HepG2 (cell line): ENCODE measurements around the gene HDGFL2. TPM values are rescaled to one million over a fixed set of nuclear protein-coding genes. Genes with fewer than 3 reads are reported as not detected.

Experiments
- ATAC-seq: fragments of 200-7000 bp; cut with Tn5 transposase; 3 replicates; pipeline ENCODE4 v1.9.1; 2020; ENCODE audit warnings: mild to moderate bottlenecking, moderate library complexity
- BruUV-seq: library from RNA; stranded (reverse); fragments of 400-500 nt; replicated peaks from 2 replicates; lab custom pipeline; 2021; lab: Mats Ljungman, UMichigan
- CTCF ChIA-PET: fragments of 300-600 bp; formaldehyde crosslinking; extraction: SDS; loops from one replicate; lab custom pipeline; 2021; ENCODE audit warnings: low total read pairs, inconsistent platforms, low intra/inter-chr PET ratio; lab: Yijun Ruan, JAX
- POLR2A ChIA-PET: fragments of 350-600 bp; sonication (Branson Sonifier 250); formaldehyde crosslinking; loops from one replicate; lab custom pipeline; 2020; ENCODE audit warnings: antibody characterized with exemption, inconsistent platforms; lab: Yijun Ruan, JAX
- DNase-seq: peaks from one replicate; pipeline ENCODE4 v3.0.0-alpha.2; 2015; ENCODE audit warnings: low spot score
- FAIRE-seq: peaks from 3 replicates; lab custom pipeline; 2011; peaks lifted over from hg19 to GRCh38; lab: Jason Lieb, UNC
- H2AFZ ChIP-seq: one replicate; pipeline ENCODE4 v1.6.1; 2011; ENCODE audit warnings: low read length, inconsistent platforms
- H3K27ac ChIP-seq: fragments of 300-600 bp; 3 replicates; pipeline ENCODE4 v1.8.0; 2011; ENCODE audit warnings: mixed run types, mild to moderate bottlenecking, mixed read lengths, low read length, inconsistent platforms; ENCODE audit not compliant: insufficient read depth; ENCODE audit errors: extremely low read length
- H3K27me3 ChIP-seq, 2 experiments: fragments of 200-600 bp in 1 of 2; 2 replicates in 1 of 2; 3 replicates in 1 of 2; pipeline versions ENCODE4 v1.6.0 to v1.8.0; 2011; ENCODE audit warnings: low read length in 2 of 2, mild to moderate bottlenecking in 2 of 2, moderate library complexity in 2 of 2, inconsistent platforms in 1 of 2; ENCODE audit not compliant: insufficient read depth in 2 of 2, control insufficient read depth in 1 of 2
- H3K36me3 ChIP-seq, 2 experiments: fragments of 200-600 bp in 1 of 2; replicated peaks in 1 of 2; 2 replicates in 1 of 2; 3 replicates in 1 of 2; pipeline versions ENCODE4 v1.5.1 to v1.8.0; 2011; ENCODE audit warnings: low read length in 2 of 2, inconsistent platforms in 1 of 2; ENCODE audit not compliant: insufficient read depth in 2 of 2, control insufficient read depth in 1 of 2
- H3K4me1 ChIP-seq: 2 replicates; pipeline ENCODE4 v1.5.1; 2012; ENCODE audit warnings: low read length, inconsistent platforms; ENCODE audit not compliant: insufficient read depth
- H3K4me2 ChIP-seq: 2 replicates; pipeline ENCODE4 v1.6.0; 2011; ENCODE audit warnings: low read depth, low read length, inconsistent platforms
- H3K4me3 ChIP-seq, 3 experiments: fragments of 200-600 bp in 1 of 3; sonication (generic), shearing (Covaris generic) in 1 of 3; replicated peaks in 1 of 3; 2 replicates each; pipeline ENCODE4 v1.5.1; 2011 to 2016; ENCODE audit warnings: low read length in 3 of 3, inconsistent platforms in 2 of 3, low read depth in 2 of 3, mild to moderate bottlenecking in 2 of 3, control low read depth in 1 of 3, mixed read lengths in 1 of 3; ENCODE audit not compliant: insufficient read depth in 1 of 3
- H3K79me2 ChIP-seq: one replicate; pipeline ENCODE4 v1.6.1; 2011; ENCODE audit warnings: low read length, inconsistent platforms; ENCODE audit not compliant: insufficient read depth
- H3K9ac ChIP-seq: 2 replicates; pipeline ENCODE4 v1.6.0; 2011; ENCODE audit warnings: mild to moderate bottlenecking, low read depth, low read length, inconsistent platforms; ENCODE audit not compliant: insufficient read depth
- H3K9me3 ChIP-seq: 2 replicates; pipeline ENCODE4 v1.5.1; 2012; ENCODE audit warnings: mild to moderate bottlenecking, low read length
- H4K20me1 ChIP-seq: 2 replicates; pipeline ENCODE4 v1.6.0; 2011; ENCODE audit warnings: inconsistent platforms, mild to moderate bottlenecking, low read length, moderate library complexity; ENCODE audit not compliant: insufficient read depth
- DNMT1 ChIP-seq: sonication (generic); formaldehyde crosslinking; IDR thresholded peaks from 2 replicates; pipeline ENCODE4 v1.5.1; 2020; ENCODE audit warnings: mild to moderate bottlenecking, missing genetic modification reagents
- GABPA ChIP-seq, 2 experiments: IDR thresholded peaks; 2 replicates each; pipeline ENCODE4 v1.6.1; 2011 to 2016; ENCODE audit warnings: low read depth in 2 of 2, low read length in 1 of 2, missing biosample characterization in 1 of 2, missing genetic modification characterization in 1 of 2
- GABPB1 ChIP-seq: IDR thresholded peaks from 2 replicates; pipeline ENCODE4 v1.6.1; 2016; ENCODE audit warnings: mild to moderate bottlenecking, missing genetic modification reagents, moderate library complexity, missing compliant biosample characterization
- KDM4B ChIP-seq: sonication (generic); formaldehyde crosslinking; IDR thresholded peaks from 2 replicates; pipeline ENCODE4 v1.4.0; 2020; ENCODE audit warnings: missing genetic modification reagents
- MEIS1 ChIP-seq: sonication (generic); formaldehyde crosslinking; IDR thresholded peaks from 2 replicates; pipeline ENCODE4 v1.9.0; 2021; ENCODE audit warnings: mild to moderate bottlenecking, missing genetic modification reagents, moderate library complexity, borderline replicate concordance
- SRY ChIP-seq: sonication (generic); formaldehyde crosslinking; IDR thresholded peaks from 2 replicates; pipeline ENCODE4 v1.8.0; 2022; ENCODE audit warnings: mild to moderate bottlenecking, missing genetic modification reagents
- SUZ12 ChIP-seq: fragments of 150-350 bp; IDR thresholded peaks from 2 replicates; pipeline ENCODE4 v1.6.1; 2014; ENCODE audit warnings: low read depth, low read length
- ZBTB8A ChIP-seq: sonication (generic); formaldehyde crosslinking; IDR thresholded peaks from 2 replicates; pipeline ENCODE4 v1.4.0; 2020; ENCODE audit warnings: mild to moderate bottlenecking, low read depth, missing genetic modification reagents, borderline replicate concordance
- ZNF101 ChIP-seq: sonication (generic); formaldehyde crosslinking; IDR thresholded peaks from 2 replicates; pipeline ENCODE4 v1.4.0; 2020; ENCODE audit warnings: mild to moderate bottlenecking, low read depth, missing genetic modification reagents, borderline replicate concordance
- ZNF234 ChIP-seq: sonication (generic); formaldehyde crosslinking; conservative IDR thresholded peaks from 2 replicates; pipeline ENCODE4 v1.5.1; 2020; ENCODE audit warnings: mild to moderate bottlenecking, missing genetic modification reagents
- ZNF468 ChIP-seq: sonication (generic); formaldehyde crosslinking; IDR thresholded peaks from 2 replicates; pipeline ENCODE4 v1.8.0; 2022; ENCODE audit warnings: mild to moderate bottlenecking, moderate library complexity, missing genetic modification reagents
- ZNF644 ChIP-seq: IDR thresholded peaks from 2 replicates; pipeline ENCODE4 v1.6.1; 2016; ENCODE audit warnings: low read depth
- ZNF766 ChIP-seq: sonication (generic); formaldehyde crosslinking; IDR thresholded peaks from 2 replicates; pipeline ENCODE4 v1.5.0; 2020; ENCODE audit warnings: missing genetic modification reagents, borderline replicate concordance
- ZSCAN22 ChIP-seq: sonication (generic); formaldehyde crosslinking; IDR thresholded peaks from 2 replicates; pipeline ENCODE4 v1.4.0; 2020; ENCODE audit warnings: mild to moderate bottlenecking, missing genetic modification reagents
- WGBS: methylation state at CpG from one replicate; pipeline ENCODE4 v1.1.6; 2017; ENCODE audit warnings: low lambda C conversion rate; 5-methylcytosine and 5-hydroxymethylcytosine counted together
- in situ Hi-C: cut with HindIII; loops from 2 replicates; pipeline ENCODE4 v1.10.0; 2017; ENCODE audit warnings: low pct_unique_long_range_greater_than_20kb; ENCODE audit not compliant: extremely low pct_ligation_motif_present
- intact Hi-C: fragments of 100-400 bp; cut with micrococcal nuclease; formaldehyde crosslinking; loops from one replicate; pipeline ENCODE4 v1.10.0; 2022; ENCODE audit not compliant: unreplicated experiment
- polyA plus RNA-seq, 8 experiments: library from polyadenylated mRNA; depleted of rRNA in 3 of 8; stranded (reverse) in 7 of 8; unstranded in 1 of 8; fragments of >200 nt; fragmentation: Illumina TruSeq in 4 of 8; extraction: Trizol in 4 of 8; gene quantifications; 2 replicates each; pipeline versions ENCODE4 v1.2.1 to v1.2.3, GENCODE V29; 2011 to 2016; ENCODE audit warnings: low read depth in 4 of 8, missing spikeins in 1 of 8, mixed read lengths in 1 of 8; ENCODE audit not compliant: insufficient read depth in 1 of 8
- total RNA-seq, 5 experiments: library from RNA; depleted of rRNA; stranded (reverse); fragments of >200 nt; fragmentation: Illumina TruSeq; extraction: Trizol; gene quantifications; 2 replicates each; pipeline ENCODE4 v1.2.3, GENCODE V29; 2016; ENCODE audit warnings: low read depth in 1 of 5
- TF ChIP-seq, protein P1 (sequence below): sonication (generic); formaldehyde crosslinking; IDR thresholded peaks from 2 replicates; pipeline ENCODE4 v1.4.0; 2020; ENCODE audit warnings: mild to moderate bottlenecking, missing genetic modification reagents
- TF ChIP-seq, protein P2 (sequence below): sonication (generic); formaldehyde crosslinking; IDR thresholded peaks from 2 replicates; pipeline ENCODE4 v1.4.0; 2020; ENCODE audit warnings: mild to moderate bottlenecking, missing genetic modification reagents
- TF ChIP-seq, protein P3 (sequence below): sonication (generic); formaldehyde crosslinking; IDR thresholded peaks from 2 replicates; pipeline ENCODE4 v1.5.1; 2020; ENCODE audit warnings: mild to moderate bottlenecking, missing genetic modification reagents, borderline replicate concordance
- TF ChIP-seq, protein P4 (sequence below): sonication (generic); formaldehyde crosslinking; IDR thresholded peaks from 2 replicates; pipeline ENCODE4 v1.4.0; 2020; ENCODE audit warnings: mild to moderate bottlenecking, missing genetic modification reagents

HDGFL2 gene
- total and polyA plus RNA-seq, 2 of the 13 experiments (the other 11 are each of a cell fraction or from before 2014, with no cell fraction given) = 20.0 to 51.1 TPM

DNA sequence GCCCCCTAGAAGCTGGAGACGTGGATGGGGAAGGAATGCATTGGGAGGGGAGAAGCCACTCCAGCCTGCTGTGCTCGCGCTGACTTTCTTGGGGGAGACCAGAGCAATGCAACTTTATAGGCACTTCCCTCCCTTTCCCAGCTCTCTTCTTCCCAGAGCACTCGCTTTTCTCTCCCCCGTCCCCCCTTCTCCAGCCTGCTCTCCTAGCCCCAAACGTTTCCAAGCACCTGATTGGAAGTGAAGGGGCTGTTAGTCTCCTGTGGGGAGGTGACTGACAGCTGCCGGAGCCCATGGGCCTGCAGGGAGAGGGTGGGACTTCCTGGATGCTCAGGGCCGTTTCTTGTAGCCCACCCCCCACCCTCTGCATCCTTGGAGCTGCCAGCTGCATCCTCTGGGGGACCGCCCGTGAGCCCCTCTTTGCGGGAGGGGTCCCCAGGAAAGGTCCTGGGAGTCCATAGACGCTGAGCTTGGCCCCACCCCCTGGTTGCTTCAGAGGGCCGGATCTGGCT is 2.5 kb downstream of the HDGFL2 start (continued):
- TF ChIP-seq GABPA (IDR thresholded peaks at IDR 0.05; ENCODE audit: low read depth, low read length) (peak; percentile 72), GABPA (CRISPR knock-in tag; IDR thresholded peaks at IDR 0.05; ENCODE audit: low read depth) (peak; percentile 90), GABPB1 (CRISPR knock-in tag) (peak; percentile 91)

DNA sequence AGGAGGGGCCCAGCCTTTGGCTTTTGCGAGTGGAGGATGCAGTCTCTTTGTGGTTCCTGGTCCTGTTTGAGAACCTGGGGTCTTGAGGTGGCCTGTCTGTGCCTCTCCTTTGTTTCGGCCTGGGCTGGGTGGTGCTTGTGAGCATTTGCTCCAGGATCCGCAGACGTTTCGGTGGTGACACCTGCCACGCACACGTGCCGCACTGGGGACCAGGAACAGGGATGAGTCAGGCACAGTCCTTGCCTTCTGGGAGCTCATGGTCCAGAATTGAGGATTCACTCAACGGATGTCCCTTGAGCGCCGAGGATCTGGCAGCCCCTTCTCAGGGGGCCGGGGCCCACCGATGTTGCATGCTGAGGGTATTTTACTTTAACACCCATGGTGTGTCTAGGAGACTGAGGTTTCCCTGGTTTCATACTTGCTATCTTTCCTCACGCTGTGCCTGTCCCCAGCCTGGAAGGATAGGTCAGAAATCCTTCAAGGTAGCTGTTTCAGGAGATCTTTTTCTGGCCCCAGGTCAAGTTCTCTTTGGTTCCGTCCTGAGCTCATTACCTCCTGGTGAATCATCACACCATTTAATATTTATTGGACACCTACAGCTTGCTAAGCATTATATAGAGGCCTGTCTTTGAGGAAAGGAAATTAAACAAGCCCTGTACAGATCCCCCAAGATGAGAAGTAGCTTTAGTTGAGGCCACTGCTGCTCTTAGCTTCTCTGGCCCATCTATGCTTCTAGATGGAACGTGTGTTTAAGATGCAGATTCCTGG is 5.1 kb downstream of the HDGFL2 start:
- 100% methylated on average over 7 of the region's 16 CpGs for WGBS
- H4K20me1 ChIP-seq = 0 out of 2 replicates have a peak, but pooled peaks cover 4% of the 10 kb centered on the region
- ChIA-PET CTCF (no interaction called here), POLR2A (no interaction called here)
- no peak for ATAC-seq
- H3K4me2 ChIP-seq = no peak overlapping the region
- peaks cover 16 to 35% of the 10 kb centered on the region in 2 experiments; a peak in 4 of 5 replicates for H3K36me3 ChIP-seq
- H3K9me3 ChIP-seq = no peaks in the 10 kb centered on the region
- in situ Hi-C loops (no loop called here), intact Hi-C loops (no loop called here)
- peaks cover 9% of the 10 kb centered on the region for H3K4me1 ChIP-seq
- no peak for DNase-seq
- TF ChIP-seq SUZ12 (no peak), SRY (CRISPR knock-in tag) (no peak), ZNF644 (CRISPR knock-in tag) (no peak), KDM4B (CRISPR knock-in tag) (no peak), DNMT1 (CRISPR knock-in tag) (no peak), ZNF101 (CRISPR knock-in tag) (no peak), MEIS1 (CRISPR knock-in tag) (no peak), ZSCAN22 (CRISPR knock-in tag) (no peak), ZNF766 (CRISPR knock-in tag) (no peak), ZNF468 (CRISPR knock-in tag) (no peak), ZNF234 (CRISPR knock-in tag) (no peak), ZBTB8A (CRISPR knock-in tag) (no peak)
- TF ChIP-seq, protein P1, sequence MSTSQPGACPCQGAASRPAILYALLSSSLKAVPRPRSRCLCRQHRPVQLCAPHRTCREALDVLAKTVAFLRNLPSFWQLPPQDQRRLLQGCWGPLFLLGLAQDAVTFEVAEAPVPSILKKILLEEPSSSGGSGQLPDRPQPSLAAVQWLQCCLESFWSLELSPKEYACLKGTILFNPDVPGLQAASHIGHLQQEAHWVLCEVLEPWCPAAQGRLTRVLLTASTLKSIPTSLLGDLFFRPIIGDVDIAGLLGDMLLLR (CRISPR knock-in tag) = no peak
- TF ChIP-seq, protein P2, sequence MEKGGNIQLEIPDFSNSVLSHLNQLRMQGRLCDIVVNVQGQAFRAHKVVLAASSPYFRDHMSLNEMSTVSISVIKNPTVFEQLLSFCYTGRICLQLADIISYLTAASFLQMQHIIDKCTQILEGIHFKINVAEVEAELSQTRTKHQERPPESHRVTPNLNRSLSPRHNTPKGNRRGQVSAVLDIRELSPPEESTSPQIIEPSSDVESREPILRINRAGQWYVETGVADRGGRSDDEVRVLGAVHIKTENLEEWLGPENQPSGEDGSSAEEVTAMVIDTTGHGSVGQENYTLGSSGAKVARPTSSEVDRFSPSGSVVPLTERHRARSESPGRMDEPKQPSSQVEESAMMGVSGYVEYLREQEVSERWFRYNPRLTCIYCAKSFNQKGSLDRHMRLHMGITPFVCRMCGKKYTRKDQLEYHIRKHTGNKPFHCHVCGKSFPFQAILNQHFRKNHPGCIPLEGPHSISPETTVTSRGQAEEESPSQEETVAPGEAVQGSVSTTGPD (CRISPR knock-in tag) = no peak
- TF ChIP-seq, protein P3, sequence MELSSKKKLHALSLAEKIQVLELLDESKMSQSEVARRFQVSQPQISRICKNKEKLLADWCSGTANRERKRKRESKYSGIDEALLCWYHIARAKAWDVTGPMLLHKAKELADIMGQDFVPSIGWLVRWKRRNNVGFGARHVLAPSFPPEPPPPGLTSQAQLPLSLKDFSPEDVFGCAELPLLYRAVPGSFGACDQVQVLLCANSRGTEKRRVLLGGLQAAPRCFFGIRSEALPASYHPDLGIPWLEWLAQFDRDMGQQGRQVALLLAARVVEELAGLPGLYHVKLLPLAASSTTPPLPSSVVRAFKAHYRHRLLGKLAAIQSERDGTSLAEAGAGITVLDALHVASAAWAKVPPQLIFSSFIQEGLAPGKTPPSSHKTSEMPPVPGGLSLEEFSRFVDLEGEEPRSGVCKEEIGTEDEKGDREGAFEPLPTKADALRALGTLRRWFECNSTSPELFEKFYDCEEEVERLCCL (CRISPR knock-in tag) = no peak
- TF ChIP-seq, protein P4, sequence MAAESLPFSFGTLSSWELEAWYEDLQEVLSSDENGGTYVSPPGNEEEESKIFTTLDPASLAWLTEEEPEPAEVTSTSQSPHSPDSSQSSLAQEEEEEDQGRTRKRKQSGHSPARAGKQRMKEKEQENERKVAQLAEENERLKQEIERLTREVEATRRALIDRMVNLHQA (CRISPR knock-in tag) = no peak
- no peak overlapping the region for H3K4me3 ChIP-seq
- FAIRE-seq = no peak
- peaks cover 22% of the 10 kb centered on the region for H3K79me2 ChIP-seq
- H3K27ac ChIP-seq = no peak overlapping the region
- H3K9ac ChIP-seq = no peak overlapping the region
- H3K27me3 ChIP-seq = no peaks in the 10 kb centered on the region
- no peak overlapping the region for H2AFZ ChIP-seq
- TSS peak; percentile 45 for BruUV-seq
